HG02973 (cell line): ENCODE measurements around the gene SKIL.
A peak's percentile ranks its signal among the peaks of the same experiment; 100 is the strongest.

Experiments used
- ATAC-seq: cut with Tn5 transposase; IDR thresholded peaks from one replicate; pipeline ENCODE4 v1.9.1; 2021; ENCODE audit warnings: moderate library complexity; ENCODE audit not compliant: unreplicated experiment

The SKIL gene

GRCh38 chr3:170350515-170351413 is 6.8 kb upstream of the SKIL start:
- peak; percentile 39 for ATAC-seq

GRCh38 chr3:170352936-170353335 is 4.6 kb upstream of the SKIL start:
- ATAC-seq: no peak

- ATAC-seq: no peak
Measured at GRCh38 chr3:170353485-170353884, 4.0 kb upstream of the SKIL start.

GRCh38 chr3:170354760-170355159 is 2.8 kb upstream of the SKIL start:
- ATAC-seq: no peak

- ATAC-seq: peak; percentile 23
Measured at GRCh38 chr3:170355738-170356595, 1.5 kb upstream of the SKIL start.

- ATAC-seq: peak; percentile 35
Measured at GRCh38 chr3:170356596-170357175, 829 bp upstream of the SKIL start.

- peak; percentile 10 for ATAC-seq
Measured at GRCh38 chr3:170358042-170359010, 811 bp downstream of the SKIL start.

GRCh38 chr3:170359178-170359704 is 1.7 kb downstream of the SKIL start:
- no peak for ATAC-seq

- no peak for ATAC-seq
Measured at GRCh38 chr3:170360466-170360865, 3.0 kb downstream of the SKIL start.

GRCh38 chr3:170360916-170361315 is 3.4 kb downstream of the SKIL start:
- ATAC-seq: no peak

GRCh38 chr3:170361711-170362110 is 4.2 kb downstream of the SKIL start:
- no peak for ATAC-seq

- ATAC-seq: no peak
Measured at GRCh38 chr3:170363471-170363994, 6.0 kb downstream of the SKIL start.

GRCh38 chr3:170364965-170365364 is 7.5 kb downstream of the SKIL start:
- ATAC-seq: no peak

GRCh38 chr3:170367797-170368196 is 10.3 kb downstream of the SKIL start:
- no peak for ATAC-seq

GRCh38 chr3:170368921-170369320 is 11.4 kb downstream of the SKIL start:
- no peak for ATAC-seq

- no peak for ATAC-seq
Measured at GRCh38 chr3:170372190-170372879, 14.8 kb downstream of the SKIL start.

GRCh38 chr3:170383567-170383966 is 26.1 kb downstream of the SKIL start:
- ATAC-seq: no peak

GRCh38 chr3:170386468-170386867 is 29.0 kb downstream of the SKIL start:
- no peak for ATAC-seq

- no peak for ATAC-seq
Measured at GRCh38 chr3:170387950-170388349, 30.4 kb downstream of the SKIL start.
